PC-9 (cell line): ENCODE results near the gene MFRP.

Experiments
- CTCF ChIP-seq: fragments of 200-600 bp; sonication (generic); conservative IDR thresholded peaks from 2 replicates; pipeline ENCODE4 v1.6.1; 2017; ENCODE audit warnings: mixed run types, antibody characterized with exemption, mild to moderate bottlenecking, moderate library complexity
- EZH2 ChIP-seq: fragments of 200-600 bp; sonication (generic); IDR thresholded peaks from 2 replicates; pipeline ENCODE4 v1.8.0; 2017; ENCODE audit warnings: antibody characterized with exemption, low read depth

GRCh38 chr11:119336744-119337469 is 9.6 kb downstream of the MFRP start:
- TF ChIP-seq CTCF (no peak), EZH2 (no peak)
